HG02938 (cell line): ENCODE results near the gene GPR17.

Source experiments
- ATAC-seq: cut with Tn5 transposase; IDR thresholded peaks from one replicate; pipeline ENCODE4 v1.9.1; 2021; ENCODE audit warnings: mild to moderate bottlenecking, moderate library complexity; ENCODE audit not compliant: unreplicated experiment

GPR17 gene

GRCh38 chr2:127654084-127654837 is 8.3 kb downstream of the GPR17 start:
- ATAC-seq, result no peak

DNA sequence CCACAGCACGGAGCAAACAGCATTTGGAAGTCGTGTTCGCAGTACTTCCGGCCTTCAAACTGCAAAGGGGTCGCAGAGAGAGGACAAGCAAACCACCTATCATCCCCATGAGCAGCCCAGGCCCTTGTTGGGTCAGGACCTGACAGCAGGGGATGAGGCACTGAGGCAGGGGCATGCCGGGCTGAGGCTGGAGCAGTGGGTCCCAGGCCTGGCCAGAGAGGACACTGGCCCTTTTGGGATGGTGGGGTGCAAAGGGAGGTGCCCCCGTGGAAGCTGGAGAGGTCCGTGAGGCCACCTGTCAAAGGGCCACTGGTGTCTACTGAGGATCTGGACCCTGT is 8.9 kb downstream of the GPR17 start:
- no peak for ATAC-seq

GRCh38 chr2:127655209-127656073 is 9.5 kb downstream of the GPR17 start:
- no peak for ATAC-seq

DNA sequence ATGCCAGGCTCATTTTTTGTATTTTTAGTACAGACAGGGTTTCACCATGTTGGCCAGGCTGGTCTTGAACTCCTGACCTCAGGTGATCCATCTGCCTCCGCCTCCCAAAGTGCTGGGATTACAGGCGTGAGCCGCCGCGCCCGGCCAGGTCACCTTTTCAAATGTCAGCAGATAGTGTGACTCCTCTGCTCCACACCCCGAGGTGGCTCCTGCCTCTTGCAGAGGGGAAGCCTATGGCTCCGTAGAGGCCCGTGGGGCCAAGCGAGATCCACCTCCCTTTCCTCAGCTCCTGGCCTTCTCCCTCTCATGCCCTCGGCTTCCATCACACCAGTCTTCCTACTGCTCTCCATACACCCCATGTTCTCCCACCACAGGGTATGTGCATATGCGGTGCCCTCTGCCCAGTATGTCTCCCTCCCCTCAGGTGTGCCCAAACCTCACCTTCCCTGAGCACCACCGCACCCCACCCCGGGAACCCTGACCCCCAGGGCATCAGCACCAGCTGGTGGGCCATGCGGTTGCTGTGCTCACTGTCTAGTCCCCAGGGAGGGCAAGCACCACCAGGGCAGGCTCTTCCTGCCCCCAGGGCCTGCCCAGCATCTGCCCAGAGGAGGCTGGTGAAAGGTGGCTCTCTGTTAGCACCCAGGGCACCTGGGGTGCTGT is 10.7 kb downstream of the GPR17 start:
- no peak for ATAC-seq

GRCh38 chr2:127657232-127657595 is 11.3 kb downstream of the GPR17 start:
- no peak for ATAC-seq

DNA sequence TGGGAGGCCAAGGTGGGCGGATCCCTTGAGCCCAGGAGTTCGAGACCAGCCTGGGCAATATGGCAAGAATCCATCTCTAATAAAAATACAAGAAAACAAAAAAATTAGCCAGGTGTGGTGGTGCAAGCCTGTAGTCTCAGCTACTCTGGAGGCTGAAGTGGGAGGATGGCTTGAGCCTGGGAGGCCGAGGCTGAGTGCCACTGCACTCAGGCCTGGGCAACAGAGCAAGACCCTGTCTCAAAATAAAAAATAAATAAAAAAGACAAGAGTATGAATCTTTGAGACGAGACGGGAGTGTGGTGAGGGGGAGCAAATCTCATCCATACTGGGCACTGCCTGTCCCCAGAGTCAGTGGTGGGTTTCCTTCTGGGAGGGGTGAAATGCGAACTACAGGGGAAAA is 12.2 kb downstream of the GPR17 start:
- no peak for ATAC-seq

GRCh38 chr2:127658641-127659407 is 12.9 kb downstream of the GPR17 start:
- ATAC-seq, result no peak

DNA sequence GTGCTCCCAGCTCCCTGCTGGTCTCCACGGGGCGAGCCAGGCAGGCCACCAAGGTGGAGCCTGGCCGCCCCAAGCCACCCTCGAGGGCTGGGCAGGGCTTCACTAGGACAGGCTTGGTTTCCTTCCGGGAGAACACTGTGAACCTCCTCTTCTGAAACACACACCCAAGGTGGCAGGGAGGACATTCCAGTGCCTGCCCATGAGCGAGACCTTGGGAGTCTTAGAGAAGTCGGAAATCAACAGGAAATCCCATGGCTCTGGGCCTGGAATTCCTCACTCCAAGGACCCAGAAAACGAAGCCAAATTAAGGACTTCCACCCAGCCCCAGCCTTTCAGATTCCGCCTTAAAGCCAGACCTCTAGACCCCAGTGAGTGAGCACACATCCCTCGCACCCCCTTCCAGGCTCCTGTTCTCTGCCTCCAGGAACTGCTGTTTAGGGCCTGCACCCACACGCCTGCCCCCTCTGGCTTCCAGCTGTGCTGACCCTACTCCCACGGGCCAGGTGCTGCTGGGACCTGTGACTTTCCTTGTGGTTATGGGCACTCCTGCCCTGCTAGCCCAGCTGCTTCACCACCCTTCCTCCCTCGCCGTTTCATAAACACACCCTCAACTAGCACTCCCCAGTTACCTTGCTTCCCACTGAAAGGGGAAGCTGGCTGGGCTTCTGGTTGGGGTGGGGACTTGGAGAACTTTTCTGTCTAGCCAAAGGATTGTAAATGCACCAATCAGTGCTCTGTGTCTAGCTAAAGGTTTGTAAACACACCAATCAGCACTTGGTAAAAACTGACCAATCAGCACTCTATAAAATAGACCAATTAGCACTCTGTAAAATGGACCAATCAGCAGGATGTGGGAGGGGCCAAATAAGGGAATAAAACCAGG is 13.7 kb downstream of the GPR17 start:
- no peak for ATAC-seq

DNA sequence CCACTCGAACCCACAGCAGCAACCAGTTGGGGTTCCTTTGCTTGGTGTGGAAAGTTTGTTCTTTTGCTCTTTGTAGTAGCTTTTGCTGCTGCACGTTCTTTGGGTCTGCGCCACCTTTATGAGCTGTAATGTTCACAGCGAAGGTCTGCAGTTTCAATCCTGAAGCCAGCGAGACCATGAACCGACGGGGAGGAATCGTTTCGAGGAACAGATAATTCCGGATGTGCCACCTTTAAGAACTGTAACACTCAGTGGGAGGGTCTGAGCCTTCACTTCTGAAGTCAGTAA is 14.3 kb downstream of the GPR17 start:
- no peak for ATAC-seq

DNA sequence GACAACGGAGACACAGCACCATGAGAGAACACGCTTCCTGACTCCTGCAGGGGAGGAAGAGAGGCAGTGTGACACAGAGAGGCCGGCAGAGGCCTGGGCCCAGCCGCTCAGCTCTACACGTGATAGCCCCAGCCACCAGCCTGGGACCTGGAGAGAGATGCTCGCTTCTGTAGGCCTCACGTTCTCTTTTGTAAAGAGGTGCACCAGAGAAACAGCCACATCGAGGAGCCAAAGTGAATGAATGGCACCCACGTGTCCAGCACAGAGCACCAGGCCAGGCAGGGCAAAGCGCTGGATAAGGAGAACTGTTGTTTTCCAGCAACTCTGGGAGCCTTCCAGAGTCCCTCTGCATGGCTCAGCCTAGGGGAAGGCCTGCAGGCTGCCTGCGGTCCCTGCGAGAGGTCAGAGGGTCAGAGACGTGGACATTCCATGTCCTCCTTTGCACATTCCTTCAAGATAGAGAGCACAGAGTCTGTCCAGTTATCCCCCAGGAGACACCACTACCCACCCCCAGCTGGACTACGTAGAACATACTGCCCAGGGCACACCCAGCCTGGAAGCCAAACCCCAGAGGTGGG is 15.2 kb downstream of the GPR17 start:
- no peak for ATAC-seq

DNA sequence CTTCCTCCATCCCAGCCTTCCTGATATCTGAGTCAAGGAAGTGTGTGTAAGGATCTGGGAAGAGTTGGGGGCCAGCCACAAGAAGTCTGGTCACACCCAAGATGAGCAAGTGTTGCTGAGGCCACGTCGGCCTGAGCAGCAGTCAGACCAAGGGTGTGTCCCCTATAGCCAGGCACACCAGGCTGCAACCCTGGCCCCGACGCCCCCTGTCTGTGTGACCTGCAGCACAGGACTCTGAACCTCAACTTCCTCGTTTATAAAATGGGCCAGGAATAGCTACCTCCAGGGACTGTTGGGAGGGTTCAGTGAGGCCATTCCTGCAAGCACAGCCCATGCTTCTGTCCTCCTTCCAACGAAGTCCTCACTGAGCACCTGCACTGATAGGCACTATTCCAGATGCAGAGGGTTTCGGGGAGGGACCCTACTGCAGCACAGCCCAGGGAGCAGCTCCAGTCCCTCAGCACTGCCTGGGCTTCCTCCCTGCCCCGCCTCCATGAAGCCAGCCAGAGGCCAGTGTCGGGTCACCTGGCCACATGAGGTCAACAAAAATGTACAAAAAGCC is 16.1 kb downstream of the GPR17 start:
- ATAC-seq, result no peak

GRCh38 chr2:127662937-127663565 is 17.1 kb downstream of the GPR17 start:
- ATAC-seq, result no peak

DNA sequence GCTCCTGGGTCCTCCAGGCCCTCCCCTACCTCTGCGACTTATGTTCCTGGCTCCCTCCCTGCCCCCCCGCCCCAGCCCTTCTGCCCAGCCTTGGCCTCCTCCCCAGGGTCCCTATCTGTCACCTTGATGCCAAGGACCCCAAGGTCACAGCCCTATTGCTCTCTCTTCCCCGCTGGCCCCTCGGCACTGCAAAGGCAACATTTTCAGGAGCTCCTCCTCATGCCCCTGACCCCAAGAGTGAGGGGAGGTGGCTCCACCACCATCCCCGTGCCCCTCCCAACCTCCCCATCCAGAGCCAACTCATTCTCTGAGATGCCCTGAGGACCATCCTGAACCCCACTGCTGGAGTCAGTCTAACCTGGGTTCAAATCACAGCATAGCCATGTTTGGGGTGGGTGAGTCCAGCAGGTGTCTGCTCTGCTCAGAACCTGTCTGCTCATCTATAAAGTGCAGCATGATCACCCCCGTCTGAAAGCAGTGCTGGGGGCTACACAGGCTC is 17.7 kb downstream of the GPR17 start:
- ATAC-seq, result no peak

- ATAC-seq, result no peak
These were observed 18.3 kb downstream of the GPR17 start for GRCh38 chr2:127664065-127664894.

DNA sequence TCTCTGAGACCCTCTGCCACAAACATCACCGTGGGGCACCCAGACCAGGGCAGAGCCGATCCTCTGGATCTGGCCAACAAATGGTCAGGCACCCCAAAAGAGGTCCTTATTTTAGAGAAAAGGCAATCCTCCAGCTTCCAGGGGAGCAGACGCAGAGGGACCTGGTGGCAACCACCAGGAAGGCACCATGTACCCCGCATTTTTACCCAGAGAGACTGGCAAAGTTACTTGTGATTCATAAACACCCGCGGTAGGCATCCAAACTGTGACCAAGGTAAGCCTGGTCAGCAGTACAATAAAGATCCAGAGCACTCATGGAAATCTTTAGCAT is 18.9 kb downstream of the GPR17 start:
- ATAC-seq, result no peak

GRCh38 chr2:127665267-127665893 is 19.4 kb downstream of the GPR17 start:
- ATAC-seq, result no peak

GRCh38 chr2:127669056-127669455 is 23.1 kb downstream of the GPR17 start:
- ATAC-seq, result no peak
